ENCODE results near the gene BARX2.

DNA sequence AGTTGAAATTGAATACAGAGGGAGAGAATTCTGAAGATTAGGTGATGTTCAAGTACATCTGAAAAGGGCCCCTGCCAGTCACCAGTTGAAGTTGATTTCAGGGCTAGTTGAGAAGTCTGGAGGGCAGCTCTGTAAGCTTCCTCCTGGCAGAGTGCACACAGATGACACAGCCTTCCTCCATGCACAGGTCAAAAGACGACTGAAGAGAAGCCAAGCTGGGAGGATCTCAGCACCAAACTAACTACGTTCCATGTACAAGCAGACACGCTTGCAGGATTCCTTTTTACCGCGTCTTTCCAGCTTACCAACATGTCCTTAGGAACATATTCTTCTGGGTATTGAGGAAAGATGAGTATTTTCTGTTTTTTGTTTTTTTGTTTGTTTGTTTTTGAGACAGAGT, 7.9 kb downstream of the BARX2 start:
- no peak for TF ChIP-seq POLR2A (IDR thresholded peaks at IDR 0.05)
- TF ChIP-seq EP300 (IDR thresholded peaks at IDR 0.05): no peak
